GM12875 (cell line): ENCODE results near the gene THOC3.
"Not testable (repeated sequence)": the region's sequence is repeated elsewhere in the genome, so short reads cannot be mapped to it uniquely, and the experiment has no call there.

Source experiments
- H3K4me3 ChIP-seq: one replicate; pipeline ENCODE4 v1.5.1; 2011; ENCODE audit warnings: low read depth, low read length, control low read depth
- TF ChIP-seq, protein P1 (sequence below): IDR thresholded peaks from 2 replicates; pipeline ENCODE4 v1.5.1; 2011; ENCODE audit warnings: low read depth, mild to moderate bottlenecking, control low read depth, inconsistent platforms, low read length, moderate library complexity, borderline replicate concordance; ENCODE audit not compliant: insufficient read depth

THOC3 gene

DNA sequence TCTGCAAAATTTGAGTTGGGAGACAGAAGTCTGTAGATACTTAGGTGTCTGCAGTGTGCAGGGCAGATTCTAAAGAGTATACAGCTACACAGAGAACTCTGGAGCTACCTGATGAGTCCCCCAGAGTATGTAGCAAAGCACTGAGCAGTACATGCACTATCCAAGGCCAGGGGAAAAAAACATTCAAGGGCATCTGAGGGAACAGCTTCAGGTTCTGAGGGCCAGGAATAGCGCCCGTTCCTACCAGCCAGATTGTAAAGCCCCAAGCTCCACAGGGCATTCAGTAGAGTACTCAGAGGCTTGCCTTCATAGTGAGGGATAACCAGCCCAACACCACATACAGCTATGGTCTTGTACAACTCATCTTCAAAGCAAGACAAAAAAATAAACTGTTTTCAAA, 27.5 kb downstream of the THOC3 start:
- H3K4me3 ChIP-seq, result not testable (repeated sequence)

DNA sequence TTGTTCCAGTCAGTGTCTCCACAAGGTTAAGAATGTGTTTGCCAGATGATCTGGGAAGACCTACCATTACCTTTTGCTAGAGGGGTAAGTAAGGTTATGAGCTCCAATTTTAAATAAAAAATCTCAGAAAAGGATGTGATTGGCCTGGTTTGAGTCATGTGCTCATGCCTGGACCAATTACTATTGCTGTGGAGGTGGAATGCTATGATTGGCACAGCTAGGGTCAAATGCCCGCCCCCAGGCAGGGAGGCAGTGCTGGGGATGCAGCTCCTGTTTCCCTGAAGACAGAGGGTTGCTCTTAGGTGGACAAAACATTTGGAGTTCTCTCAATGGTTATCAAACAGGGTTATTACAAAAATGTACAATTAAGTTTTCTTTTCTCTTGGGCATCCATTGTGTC, 29.6 kb downstream of the THOC3 start:
- not testable (repeated sequence) for H3K4me3 ChIP-seq

DNA sequence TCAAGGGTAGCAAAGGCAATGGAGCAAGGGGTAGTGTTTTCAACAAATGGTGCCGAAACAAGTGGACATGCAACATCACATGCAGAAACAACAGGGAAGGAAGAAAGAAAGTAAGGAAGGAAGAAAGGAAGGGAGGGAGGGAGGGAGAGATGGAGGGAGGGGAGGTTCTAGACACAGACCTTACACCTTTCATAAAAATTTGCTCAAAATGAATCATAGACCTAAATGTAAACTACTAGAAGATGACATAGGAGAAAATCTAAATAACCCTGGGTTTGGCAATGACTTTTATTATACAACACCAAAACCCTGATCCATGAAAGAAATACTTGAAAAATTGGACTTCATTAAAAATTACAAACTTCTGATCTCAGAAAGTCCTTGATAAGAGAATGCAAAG, 39.4 kb downstream of the THOC3 start:
- H3K4me3 ChIP-seq, result not testable (repeated sequence)

DNA sequence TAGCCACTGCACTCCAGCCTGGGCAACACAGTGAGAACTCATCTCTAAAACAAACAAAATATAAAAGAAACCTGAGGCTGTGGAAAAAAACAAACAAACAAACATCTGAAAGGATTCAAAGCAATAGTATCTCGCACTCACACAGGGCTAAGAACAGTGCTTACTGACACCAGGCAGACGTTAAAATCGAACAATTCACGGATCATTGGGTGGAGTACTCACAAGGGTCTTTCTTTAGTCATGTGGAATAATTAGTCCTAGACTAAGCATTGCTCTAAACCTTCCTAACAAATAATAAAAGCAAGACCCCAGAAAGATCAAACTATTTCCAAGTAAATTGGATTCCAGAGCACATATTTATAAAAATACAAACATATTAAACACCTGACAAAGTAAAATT, 43.0 kb downstream of the THOC3 start:
- H3K4me3 ChIP-seq, result not testable (repeated sequence)

DNA sequence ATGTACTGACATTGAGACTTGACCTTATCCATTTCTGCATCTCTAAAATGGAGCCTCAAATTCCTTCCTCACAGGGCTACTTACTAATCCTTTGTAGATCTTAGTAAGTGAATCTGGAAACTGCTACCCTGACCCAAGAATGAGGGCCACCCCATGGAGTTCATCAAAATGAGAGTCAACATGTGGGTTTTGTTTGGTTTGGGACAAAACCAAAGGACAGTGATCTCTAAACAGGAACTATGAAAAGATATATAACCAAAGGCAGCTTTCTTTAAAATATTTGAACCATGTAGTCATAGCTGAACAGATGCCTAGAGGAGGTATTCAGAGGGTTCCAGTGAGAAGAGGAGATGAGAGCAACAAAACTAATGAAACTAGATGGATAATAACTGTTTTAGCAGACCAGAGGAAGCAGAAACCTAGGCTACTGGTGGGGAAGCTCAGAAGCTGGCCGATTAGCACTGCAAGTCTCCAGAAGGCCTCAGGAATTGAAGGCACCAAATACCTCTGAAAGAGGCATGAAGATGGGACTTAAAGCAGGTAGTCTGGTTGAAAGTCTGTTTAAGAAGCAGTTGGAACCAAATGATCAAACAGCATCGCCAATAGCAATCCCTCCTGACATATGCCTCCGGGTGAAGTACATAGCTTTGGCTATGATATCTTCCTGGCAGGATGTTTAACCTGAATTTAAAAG, 45.8 kb downstream of the THOC3 start:
- TF ChIP-seq, protein P1, sequence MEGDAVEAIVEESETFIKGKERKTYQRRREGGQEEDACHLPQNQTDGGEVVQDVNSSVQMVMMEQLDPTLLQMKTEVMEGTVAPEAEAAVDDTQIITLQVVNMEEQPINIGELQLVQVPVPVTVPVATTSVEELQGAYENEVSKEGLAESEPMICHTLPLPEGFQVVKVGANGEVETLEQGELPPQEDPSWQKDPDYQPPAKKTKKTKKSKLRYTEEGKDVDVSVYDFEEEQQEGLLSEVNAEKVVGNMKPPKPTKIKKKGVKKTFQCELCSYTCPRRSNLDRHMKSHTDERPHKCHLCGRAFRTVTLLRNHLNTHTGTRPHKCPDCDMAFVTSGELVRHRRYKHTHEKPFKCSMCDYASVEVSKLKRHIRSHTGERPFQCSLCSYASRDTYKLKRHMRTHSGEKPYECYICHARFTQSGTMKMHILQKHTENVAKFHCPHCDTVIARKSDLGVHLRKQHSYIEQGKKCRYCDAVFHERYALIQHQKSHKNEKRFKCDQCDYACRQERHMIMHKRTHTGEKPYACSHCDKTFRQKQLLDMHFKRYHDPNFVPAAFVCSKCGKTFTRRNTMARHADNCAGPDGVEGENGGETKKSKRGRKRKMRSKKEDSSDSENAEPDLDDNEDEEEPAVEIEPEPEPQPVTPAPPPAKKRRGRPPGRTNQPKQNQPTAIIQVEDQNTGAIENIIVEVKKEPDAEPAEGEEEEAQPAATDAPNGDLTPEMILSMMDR, result no peak
- H3K4me3 ChIP-seq, result no peak overlapping the region

DNA sequence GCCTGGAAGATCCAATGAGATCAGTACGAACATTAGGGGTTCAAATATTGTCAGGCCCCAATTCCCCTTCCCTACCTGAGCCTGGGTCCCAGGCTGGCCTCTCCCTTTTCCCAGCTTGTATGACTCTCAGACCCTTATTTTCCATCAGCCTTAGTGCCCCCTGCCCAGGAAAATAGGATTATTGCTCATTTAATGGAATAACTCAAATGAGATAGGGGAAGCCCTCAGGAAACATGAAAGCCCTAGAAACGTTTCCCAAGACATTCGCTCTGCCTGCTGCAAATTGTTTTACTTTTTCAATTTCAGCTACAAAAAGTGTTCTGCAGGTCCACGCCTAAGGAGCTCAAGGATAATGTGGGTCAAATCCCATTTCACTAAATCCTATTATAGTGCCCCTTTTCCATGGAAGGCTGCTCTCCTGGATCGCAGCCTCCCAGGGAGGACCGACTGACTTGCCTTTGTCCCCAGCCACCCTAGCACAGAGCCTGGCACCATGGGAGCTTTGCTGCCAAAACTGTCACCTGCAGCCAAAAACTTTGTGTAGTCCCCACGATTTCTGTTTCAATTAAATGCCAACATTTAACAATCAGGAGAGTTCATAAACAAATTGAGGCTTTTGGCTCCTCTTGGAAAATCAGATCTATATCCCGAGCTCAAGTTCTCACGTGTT, 46.9 kb downstream of the THOC3 start:
- TF ChIP-seq, protein P1, result no peak

DNA sequence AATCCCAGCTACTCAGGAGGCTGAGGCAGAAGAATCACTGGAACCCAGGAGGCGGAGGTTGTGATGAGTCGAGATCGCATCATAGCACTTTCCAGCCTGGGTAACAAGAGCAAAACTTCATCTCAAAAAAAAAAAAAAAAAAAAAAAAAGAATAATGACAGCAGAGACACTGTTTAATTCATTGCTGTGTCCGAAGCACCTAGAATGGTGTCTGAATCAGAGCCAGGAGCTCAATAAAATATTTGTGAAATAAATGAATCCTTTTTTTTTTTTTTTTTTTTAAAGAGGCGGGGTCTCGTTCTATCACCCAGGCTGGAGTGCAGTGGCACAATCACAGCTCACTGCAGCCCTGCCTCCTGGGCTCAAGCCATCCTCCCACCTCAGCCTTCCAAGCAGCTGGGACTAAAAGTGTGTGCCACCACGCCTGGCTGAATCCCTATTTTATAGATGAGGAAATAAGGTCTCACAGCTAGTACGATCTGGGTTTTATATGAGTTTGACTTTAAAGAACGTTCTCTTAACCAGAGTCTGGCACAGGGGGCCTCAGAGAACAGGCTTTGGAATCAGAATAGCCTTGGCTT, 47.8 kb downstream of the THOC3 start:
- H3K4me3 ChIP-seq, result no peak overlapping the region
- TF ChIP-seq, protein P1, result no peak

More for the DNA sequence above, 46.9 kb downstream of the THOC3 start:
- no peak overlapping the region for H3K4me3 ChIP-seq

DNA sequence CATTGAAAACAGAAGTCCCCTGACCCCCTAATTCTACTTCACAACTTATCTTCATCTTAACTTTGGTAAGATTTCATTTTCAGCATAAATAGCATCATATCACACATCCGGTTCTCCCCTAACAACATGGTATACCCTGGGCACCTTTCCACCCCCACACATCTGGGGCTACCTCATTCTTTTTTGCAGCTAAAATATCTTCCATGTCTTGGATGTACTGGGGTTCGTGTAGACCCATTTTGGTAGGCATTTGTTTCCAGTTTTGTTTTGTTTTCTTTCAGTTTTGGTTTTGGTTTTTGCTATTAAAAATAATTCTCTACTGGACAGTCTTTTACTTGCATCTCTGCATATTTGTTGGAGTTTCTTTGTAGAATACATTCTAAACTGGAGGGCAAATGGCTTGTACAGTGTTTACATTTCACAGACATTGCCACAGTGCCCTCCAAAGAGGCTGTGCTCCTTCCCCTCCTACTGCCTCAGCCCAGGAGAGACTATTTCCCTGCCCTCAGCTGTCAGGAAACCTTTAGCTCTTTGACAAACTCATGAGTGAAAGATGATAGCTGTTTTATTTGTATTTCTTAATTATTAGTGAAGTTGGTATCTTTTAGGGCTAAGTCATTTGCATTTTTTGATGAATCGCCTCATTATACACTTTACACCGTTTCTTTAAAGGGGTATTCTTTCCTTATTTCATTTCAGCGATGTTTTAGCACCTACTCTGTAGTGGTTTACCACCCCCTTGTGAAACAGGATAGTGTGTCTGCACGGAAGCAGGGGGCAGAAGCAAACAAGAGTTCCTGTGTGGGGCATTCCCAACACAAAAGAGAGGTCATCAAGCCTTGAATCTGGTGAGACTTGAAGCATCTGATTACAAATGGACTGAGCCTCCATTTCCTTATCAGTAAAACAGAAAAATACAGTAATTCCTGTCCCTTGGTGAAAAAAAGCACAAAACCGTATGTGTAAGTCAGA, 52.8 kb downstream of the THOC3 start:
- H3K4me3 ChIP-seq, result not testable (repeated sequence)

DNA sequence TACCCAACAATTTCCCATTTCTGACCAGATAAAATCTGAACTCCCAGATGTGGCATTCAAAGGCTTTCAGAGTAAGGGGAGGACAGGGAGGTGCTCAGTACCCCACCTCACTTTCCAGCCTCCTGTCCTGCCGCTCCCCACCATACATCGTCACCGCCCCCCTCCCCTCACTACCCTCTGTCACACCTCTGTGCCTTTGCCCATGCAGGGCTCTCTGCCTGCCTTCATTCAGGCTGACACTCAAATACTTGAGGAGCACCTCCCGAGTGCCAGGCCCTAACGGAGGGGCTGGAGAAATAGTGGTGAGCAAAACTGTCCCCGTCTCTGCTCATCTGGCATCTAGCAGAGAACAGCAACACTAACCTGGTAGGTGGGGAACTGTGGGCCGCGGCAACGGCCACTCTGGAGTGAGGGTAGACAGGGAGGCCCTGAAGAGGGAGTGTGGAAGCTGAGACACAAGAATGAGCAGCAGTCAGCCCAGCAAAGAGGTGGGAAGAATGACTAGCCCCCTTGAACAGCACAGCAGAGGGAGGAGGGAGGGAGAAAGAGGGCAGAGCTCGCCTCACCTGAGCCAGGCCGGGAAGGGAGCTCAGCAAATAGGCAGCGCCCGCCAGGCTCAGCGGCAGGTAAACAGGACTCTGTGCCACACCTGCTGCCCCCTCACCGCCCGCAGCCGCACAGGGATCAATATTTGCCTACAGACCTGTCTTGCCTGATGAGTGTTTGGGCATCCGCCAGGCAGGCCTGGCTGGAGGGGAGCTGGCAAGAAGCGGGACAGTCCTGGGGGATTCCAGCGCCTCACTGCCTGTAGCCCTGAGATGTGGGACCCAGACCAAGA, 54.1 kb downstream of the THOC3 start:
- H3K4me3 ChIP-seq, result not testable (repeated sequence)

DNA sequence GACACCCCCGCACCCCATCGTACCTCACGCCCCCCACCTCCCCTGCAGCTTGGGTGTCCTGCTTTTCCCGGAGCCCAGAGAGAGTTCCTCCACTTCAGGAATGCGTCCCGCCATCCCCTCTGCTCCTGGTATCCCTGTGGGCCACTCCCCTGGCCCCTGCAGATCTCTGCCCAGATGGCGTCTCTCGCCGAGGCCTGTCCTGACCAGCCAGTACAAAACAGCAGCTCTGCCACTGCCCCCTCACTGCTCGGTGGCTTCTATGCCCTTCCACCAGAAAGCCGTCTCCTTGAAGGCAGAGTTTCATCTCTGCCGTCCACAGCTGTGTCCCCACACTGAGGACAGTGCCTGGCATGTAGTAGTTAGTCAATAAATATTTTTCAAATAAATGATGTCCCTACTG, 58.0 kb downstream of the THOC3 start:
- H3K4me3 ChIP-seq, result not testable (repeated sequence)
